Measurements from ENCODE around the gene ADCK1. TPM values are rescaled to one million over a fixed set of nuclear protein-coding genes. Genes with fewer than 3 reads are reported as not detected.

ADCK1 gene
- total and polyA plus RNA-seq, 4 donors: 5.7 to 8.8 (median 7.0) TPM

- H3K36me3 ChIP-seq (ENCODE audit: control insufficient read depth in 4 of 4, insufficient read depth in 4 of 4, low read length in 4 of 4): peaks cover 0 to 2% (median 0%) of the 10 kb centered on the region in 4 donors
- no peak overlapping the region for H3K27ac ChIP-seq (ENCODE audit: low read depth in 1 of 2, low read length in 1 of 2)
- H3K27me3 ChIP-seq (ENCODE audit: control insufficient read depth in 3 of 3, insufficient read depth in 3 of 3, low read length in 2 of 3): no peaks in the 10 kb centered on the region
- H3K9me3 ChIP-seq (ENCODE audit: control insufficient read depth in 4 of 4, insufficient read depth in 3 of 4, low read length in 3 of 4): peaks cover 0 to 2% (median 0%) of the 10 kb centered on the region in 4 donors
- no peak for DNase-seq
- no peak overlapping the region for H3K9ac ChIP-seq (ENCODE audit: insufficient read depth in 1 of 2, low read length in 2 of 2)
- ATAC-seq (ENCODE audit: insufficient read depth, low FRiP score): no peak
- no peaks in the 10 kb centered on the region for H3K4me1 ChIP-seq (ENCODE audit: control insufficient read depth in 5 of 5, insufficient read depth in 5 of 5, low read length in 5 of 5)
- 90 to 95% methylated on average over 1 to 3 of the region's 4 CpGs for WGBS, 2 donors
- no peak overlapping the region for H3K4me3 ChIP-seq
- no peak for TF ChIP-seq CTCF (IDR thresholded peaks at IDR 0.05; ENCODE audit: control extremely low read depth, extremely low read depth)
Measured at GRCh38 chr14:77908847-77909246, 108.9 kb downstream of the ADCK1 start.

GRCh38 chr14:77909911-77910310, 110.0 kb downstream of the ADCK1 start:
- TF ChIP-seq CTCF (IDR thresholded peaks at IDR 0.05; ENCODE audit: control extremely low read depth, extremely low read depth): no peak
- no peak overlapping the region for H3K9ac ChIP-seq (ENCODE audit: insufficient read depth in 1 of 2, low read length in 2 of 2)
- 75 to 85% methylated on average over 3 of the region's 3 CpGs for WGBS, 2 donors

GRCh38 chr14:77910506-77910905, 110.6 kb downstream of the ADCK1 start:
- no peak for TF ChIP-seq CTCF (IDR thresholded peaks at IDR 0.05; ENCODE audit: control extremely low read depth, extremely low read depth)
- WGBS, 2 donors: 82 to 88% methylated on average over 8 of the region's 8 CpGs
- Histone ChIP-seq H3K27me3 (ENCODE audit: control insufficient read depth in 3 of 3, insufficient read depth in 3 of 3, low read length in 2 of 3) (no peaks in the 10 kb centered on the region), H3K27ac (ENCODE audit: low read depth in 1 of 2, low read length in 1 of 2) (no peak overlapping the region), H3K4me1 (ENCODE audit: control insufficient read depth in 5 of 5, insufficient read depth in 5 of 5, low read length in 5 of 5) (no peaks in the 10 kb centered on the region), H3K9ac (ENCODE audit: insufficient read depth in 1 of 2, low read length in 2 of 2) (no peak overlapping the region), H3K4me3 (no peak overlapping the region), H3K9me3 (ENCODE audit: control insufficient read depth in 4 of 4, insufficient read depth in 3 of 4, low read length in 3 of 4) (peaks cover 0 to 2% (median 0%) of the 10 kb centered on the region in 4 donors), H3K36me3 (ENCODE audit: control insufficient read depth in 4 of 4, insufficient read depth in 4 of 4, low read length in 4 of 4) (peaks cover 0 to 2% (median 0%) of the 10 kb centered on the region in 4 donors)
- ATAC-seq (ENCODE audit: insufficient read depth, low FRiP score): no peak
- DNase-seq: peak in 2 of 3 donors; percentile 2 to 6

More at GRCh38 chr14:77909911-77910310, 110.0 kb downstream of the ADCK1 start:
- DNase-seq (no peak), ATAC-seq (ENCODE audit: insufficient read depth, low FRiP score) (no peak)
- H3K9me3 ChIP-seq (ENCODE audit: control insufficient read depth in 4 of 4, insufficient read depth in 3 of 4, low read length in 3 of 4): peaks cover 0 to 2% (median 0%) of the 10 kb centered on the region in 4 donors
- H3K27ac ChIP-seq (ENCODE audit: low read depth in 1 of 2, low read length in 1 of 2): no peak overlapping the region
- peaks cover 0 to 2% (median 0%) of the 10 kb centered on the region in 4 donors for H3K36me3 ChIP-seq (ENCODE audit: control insufficient read depth in 4 of 4, insufficient read depth in 4 of 4, low read length in 4 of 4)
- no peaks in the 10 kb centered on the region for H3K4me1 ChIP-seq (ENCODE audit: control insufficient read depth in 5 of 5, insufficient read depth in 5 of 5, low read length in 5 of 5)
- no peaks in the 10 kb centered on the region for H3K27me3 ChIP-seq (ENCODE audit: control insufficient read depth in 3 of 3, insufficient read depth in 3 of 3, low read length in 2 of 3)
- no peak overlapping the region for H3K4me3 ChIP-seq

- H3K4me3 ChIP-seq: no peak overlapping the region
- DNase-seq (peak in 2 of 3 donors; percentile 55 to 73), ATAC-seq (ENCODE audit: insufficient read depth, low FRiP score) (no peak)
- H3K27ac ChIP-seq (ENCODE audit: low read depth in 1 of 2, low read length in 1 of 2): no peak overlapping the region
- no peak overlapping the region for H3K9ac ChIP-seq (ENCODE audit: insufficient read depth in 1 of 2, low read length in 2 of 2)
- no peaks in the 10 kb centered on the region for H3K4me1 ChIP-seq (ENCODE audit: control insufficient read depth in 5 of 5, insufficient read depth in 5 of 5, low read length in 5 of 5)
- H3K9me3 ChIP-seq (ENCODE audit: control insufficient read depth in 4 of 4, insufficient read depth in 3 of 4, low read length in 3 of 4): peaks cover 0 to 4% (median 0%) of the 10 kb centered on the region in 4 donors
- no peak for TF ChIP-seq CTCF (IDR thresholded peaks at IDR 0.05; ENCODE audit: control extremely low read depth, extremely low read depth)
- H3K36me3 ChIP-seq (ENCODE audit: control insufficient read depth in 4 of 4, insufficient read depth in 4 of 4, low read length in 4 of 4): peaks cover 0 to 2% (median 0%) of the 10 kb centered on the region in 4 donors
- no peaks in the 10 kb centered on the region for H3K27me3 ChIP-seq (ENCODE audit: control insufficient read depth in 3 of 3, insufficient read depth in 3 of 3, low read length in 2 of 3)
- WGBS, 2 donors: 77% methylated on average over 2 of the region's 2 CpGs
Measured at GRCh38 chr14:77911356-77911755, 111.4 kb downstream of the ADCK1 start.

All from lung (tissue), 12 donors.